Activated T-cell treated with anti-CD3 and anti-CD28 coated beads for 1 hour (primary cell): Measurements from ENCODE around the gene CKM.

Experiments used
- DNase-seq: peaks from one replicate; pipeline ENCODE4 v3.0.0-alpha.2; 2020; ENCODE audit warnings: low read depth

Gene CKM

DNA sequence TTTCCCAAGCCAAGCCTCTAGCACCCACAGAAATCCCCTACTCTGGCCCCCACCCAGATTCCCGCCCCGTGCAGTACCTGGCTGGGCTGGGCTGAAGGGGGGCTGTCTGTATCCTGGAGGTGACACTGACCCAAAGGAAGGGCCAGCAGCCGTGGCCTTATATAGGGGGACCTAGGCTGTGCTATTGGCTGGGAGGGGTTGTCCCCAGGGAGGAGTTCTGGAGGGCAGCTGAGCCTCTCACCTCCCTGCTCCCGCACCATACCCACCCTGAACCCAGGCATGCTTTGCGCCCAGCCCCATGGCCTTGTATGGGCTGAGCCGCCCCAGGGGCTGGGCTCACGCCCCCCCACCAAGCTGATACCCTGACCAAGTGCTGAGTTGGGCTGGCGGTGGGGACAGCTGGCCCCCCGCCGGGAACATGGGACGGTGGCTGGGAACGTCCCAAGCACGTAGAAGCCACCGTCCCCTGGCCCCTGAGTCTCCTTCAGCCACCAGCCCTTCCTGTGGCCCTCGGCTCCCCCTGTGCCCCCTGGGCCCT, at the start of gene CKM:
TSS of gene CKM (minus strand) at position 132 of the 538 bp plus-strand sequence. CDS start 3,162 bp downstream, outside the sequence.
- DNase-seq = no peak

DNA sequence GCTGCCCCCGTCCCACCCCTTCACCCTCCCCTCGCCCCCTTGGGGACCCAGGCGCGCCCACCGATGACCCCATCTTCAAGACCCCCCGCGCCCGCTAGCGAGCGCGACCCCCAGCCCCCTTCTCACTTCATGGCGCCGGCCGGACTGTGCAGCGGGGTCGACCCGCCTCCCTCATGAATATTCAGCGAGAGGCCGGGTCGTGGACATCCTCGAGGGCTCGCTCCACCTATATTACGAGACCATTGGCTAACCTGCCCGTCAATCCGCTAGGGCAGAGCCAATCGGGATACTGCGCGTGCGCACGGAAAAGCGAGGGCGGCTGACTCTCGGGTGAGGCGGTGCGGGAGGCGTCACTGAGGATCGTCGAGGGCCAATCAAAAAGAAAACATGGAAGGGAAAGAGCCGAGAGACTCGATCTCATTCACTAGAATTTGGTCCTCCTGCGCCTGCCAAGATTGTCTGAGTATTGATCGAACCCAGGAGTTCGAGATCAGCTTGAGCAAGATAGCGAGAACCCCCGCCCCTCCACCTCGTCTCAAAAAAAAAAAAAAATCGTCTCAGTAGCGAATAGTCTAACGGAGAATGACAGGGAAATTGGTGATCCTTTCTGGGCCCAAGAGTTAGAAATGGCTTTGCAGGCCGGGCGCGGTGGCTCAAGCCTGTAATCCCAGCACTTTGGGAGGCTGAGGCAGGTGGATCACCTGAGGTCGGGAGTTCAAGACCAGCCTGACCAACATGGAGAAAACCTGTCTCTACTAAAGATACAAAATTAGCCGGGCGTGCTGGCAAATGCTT, 47.9 kb upstream of the CKM start, which contains the start of gene ERCC2:
TSS of gene ERCC2 (minus strand) at position 164 of the 795 bp plus-strand sequence. CDS start at position 131, 33 bp downstream.
- peak; percentile 99 for DNase-seq

DNA sequence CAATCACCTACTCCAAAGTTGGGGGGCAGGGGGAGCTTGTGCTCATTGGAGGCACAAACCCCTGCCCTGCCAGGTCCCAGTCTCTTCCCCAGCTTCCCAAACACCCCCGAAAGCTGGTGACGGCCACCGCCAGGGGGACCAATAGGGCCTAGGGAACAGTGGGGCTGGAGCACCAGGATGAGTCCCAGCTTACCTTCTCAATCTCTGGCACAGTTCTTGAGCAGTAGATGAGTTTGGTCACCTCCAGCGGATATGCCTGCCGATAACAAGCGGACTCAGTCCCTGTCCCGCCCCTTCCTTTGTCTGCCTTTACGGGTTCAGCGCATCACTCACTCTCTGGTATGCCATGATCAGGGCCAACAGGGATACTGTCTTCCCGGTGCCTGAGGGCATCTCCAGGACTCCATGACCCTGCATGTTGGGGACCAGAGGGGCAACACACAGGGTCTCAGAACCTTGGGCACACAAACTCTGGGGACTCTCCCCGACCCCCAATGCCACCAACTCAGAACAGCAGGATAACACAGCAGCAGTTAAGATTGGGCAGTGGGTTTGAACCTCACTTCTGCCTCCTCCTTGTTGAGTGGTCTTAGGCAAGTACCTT, 46.2 kb upstream of the CKM start:
- no peak for DNase-seq

DNA sequence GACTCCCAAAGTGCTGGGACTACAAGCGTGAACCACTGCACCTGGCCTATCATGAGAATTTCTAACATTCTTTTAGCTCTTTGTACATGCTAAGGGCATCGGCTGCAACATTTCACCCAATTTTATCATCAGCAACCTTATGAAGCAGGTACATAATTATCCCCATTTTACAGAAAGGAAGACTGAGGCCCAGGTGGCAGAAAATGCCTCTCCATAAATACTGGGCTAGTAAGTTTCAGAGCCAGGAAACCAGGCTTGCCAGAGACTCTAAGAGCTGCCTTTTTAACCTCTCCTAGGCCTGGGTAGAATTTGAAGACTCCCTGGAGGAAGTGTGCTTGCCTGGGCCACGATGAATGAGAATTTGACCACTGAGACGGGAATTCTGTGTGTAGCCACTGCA, 45.5 kb upstream of the CKM start:
- no peak for DNase-seq

DNA sequence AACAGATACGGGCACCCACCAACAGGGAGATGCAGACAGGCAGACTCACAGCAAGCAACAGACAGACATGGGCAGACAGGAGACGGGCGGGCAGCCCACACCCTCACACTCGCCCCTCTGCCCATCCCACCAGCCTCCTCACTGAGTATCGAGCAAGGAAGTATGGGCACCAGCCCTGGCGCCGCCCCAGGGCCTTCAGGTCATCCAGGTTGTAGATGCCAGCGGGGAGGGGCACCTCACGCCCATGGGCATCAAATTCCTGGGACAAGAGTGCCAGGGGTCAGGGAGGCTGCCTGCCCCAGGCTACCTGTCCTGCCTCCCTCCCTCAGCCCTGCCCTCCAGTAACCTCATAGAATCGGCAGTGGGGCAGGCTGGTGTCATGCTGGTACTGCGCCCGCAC, 42.0 kb upstream of the CKM start:
- no peak for DNase-seq

DNA sequence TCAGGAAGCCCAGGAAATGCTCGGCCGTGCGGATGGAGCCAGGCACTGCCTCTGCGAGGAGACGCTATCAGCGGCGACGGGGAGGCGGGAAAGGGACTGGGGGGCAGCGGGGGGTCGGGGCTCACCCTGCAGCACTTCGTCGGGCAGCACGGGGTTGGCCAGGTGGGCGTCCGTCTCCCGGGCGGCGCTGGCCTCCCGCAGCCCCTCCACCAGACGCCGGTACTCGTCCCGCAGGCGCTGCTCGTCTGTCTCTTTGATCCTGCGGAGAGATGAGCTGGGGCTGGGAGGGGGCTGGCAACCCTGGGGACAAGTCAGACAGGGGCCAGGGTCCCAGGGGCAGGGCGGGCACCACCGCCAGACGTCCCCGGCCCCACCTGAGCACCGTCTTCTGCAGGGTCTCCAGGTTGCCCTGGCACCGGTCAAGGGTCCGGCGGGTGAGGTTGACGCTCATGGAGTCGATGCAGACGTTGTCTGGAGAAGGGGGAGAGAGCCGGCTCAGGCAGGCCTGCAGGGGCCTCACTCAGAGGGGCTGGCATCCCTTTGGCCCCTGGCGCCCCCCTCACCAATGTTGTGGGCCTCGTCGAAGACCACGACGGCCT, 41.3 kb upstream of the CKM start:
- no peak for DNase-seq

DNA sequence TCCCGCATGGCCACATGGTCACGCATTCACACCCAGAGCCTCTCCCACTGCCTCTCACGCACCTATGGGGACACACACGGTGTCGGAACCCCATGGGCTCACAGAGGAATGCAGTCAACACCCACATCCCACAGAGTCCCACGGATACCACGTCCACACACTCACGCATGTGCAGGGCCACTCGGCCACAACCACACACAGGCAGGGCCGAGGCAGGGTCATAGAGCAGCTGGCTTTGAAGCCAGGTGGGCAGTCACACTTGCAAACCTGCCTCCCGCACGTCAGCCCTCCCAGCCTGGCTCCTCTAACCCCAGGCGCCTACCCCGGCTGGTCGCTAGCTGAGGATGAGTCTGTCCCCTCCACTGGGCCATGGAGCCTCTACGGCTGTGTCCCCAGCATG, 39.6 kb upstream of the CKM start:
- no peak for DNase-seq

DNA sequence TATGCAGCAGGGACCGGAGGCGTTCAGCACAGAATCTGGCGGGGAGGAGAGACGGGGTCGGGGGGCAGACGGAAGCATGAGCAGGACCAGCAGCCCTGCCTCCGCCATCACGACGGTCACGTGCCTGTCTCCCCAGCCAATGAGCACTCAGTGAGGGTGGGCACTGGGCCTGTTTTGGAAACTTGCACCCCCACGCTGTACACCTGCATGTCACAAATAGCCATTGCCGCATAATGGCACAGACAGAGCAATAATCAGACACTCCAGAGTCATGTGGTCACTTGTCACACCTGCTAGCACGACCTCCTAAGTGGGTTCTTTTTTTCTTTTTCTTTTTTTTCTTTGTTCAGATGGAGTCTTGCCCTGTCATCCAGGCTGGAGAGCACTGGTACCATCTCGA, 38.9 kb upstream of the CKM start:
- no peak for DNase-seq

DNA sequence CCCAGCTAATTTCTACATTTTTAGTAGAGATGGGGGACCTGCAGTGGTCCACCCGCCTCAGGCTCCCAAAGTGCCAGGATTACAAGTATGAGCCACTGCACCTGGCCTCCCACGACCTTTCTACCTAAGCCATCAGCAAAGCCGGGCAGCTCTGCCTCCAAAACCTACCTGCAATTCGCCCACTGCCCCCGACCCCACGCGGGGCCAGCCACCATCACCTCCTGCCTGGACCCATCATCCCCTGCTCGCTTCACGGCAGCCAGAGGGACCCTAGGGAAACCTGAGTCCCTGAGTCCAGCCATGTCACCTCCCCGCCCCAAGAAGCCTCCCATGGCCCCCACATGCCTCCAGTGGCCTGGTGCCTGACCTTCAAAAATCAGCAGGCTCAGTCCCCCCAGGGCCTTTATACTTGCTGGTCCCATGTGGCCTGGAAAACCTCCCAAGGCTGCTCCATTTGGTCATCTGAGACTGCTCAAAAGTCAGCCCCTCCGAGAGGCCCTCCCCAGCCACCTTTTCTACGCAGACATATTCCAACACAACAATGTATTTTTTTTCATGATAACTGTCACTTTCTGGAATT, 35.6 kb upstream of the CKM start:
- DNase-seq = no peak

DNA sequence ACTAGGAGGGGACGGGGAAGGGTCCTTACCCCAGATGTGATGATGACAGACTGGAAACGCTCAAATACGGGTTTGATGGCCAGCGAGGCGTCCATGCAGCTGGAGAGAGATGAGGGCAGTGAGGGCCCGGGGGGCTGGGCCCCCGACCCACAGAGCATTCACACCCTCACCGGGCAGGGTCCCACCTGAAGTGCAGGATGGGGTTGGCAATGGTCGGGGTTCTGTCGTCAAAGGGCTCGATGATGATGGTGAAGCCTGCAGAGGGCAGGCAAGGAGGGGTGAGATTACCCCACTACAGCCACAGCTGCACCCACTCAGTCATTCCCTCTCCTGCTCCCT, 34.7 kb upstream of the CKM start:
- DNase-seq = no peak

DNA sequence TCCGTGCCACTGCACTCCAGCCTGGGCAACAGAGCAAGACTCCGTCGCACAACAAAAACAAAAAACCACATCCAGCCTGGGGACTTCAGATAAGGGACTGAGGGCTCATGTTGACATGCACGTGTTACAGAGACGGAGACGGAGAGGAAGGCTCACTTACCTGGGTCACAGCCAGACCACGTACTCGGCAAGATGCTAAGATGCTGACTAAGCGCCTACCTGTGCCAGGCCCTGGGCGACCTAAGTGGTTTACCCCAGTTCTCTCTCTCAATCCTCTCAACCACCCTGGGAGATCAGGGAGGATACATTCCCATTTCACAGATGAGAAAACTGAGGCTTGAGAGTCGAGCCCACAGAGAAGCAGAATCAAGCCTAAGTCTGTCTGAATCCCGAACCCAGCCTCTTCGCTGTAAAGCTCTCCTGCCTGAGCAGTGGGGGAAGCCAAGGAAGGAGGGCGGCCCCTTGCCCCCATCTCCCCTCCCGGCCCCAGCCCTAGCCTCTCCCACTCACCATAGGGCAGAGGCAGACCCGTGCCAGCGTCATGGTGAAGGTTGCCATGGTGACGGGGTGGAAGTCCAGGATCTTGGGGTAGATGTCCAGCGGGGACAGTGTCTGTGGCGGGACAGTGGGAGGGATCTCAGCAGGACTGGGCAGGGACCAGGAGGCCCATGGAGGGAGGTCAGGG, 34.2 kb upstream of the CKM start:
- DNase-seq = no peak

DNA sequence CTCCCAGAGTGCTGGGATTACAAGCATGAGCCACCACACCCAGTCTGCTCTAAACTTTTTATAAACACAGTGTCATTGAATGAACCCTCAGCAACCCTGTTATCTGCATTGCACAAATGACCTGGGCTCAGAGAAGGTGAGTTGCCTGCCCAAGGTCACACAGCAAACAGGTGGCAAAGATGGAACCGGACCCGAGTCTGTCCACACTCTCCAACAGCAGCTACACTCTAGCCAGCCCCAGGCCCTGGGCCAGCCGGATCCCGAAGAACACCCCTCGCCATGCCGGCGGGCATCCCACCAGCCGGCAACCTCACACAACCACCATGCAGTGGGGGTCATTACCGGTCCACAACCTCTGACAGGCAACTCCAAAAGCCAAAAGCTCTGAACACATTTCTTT, 33.2 kb upstream of the CKM start:
- no peak for DNase-seq

DNA sequence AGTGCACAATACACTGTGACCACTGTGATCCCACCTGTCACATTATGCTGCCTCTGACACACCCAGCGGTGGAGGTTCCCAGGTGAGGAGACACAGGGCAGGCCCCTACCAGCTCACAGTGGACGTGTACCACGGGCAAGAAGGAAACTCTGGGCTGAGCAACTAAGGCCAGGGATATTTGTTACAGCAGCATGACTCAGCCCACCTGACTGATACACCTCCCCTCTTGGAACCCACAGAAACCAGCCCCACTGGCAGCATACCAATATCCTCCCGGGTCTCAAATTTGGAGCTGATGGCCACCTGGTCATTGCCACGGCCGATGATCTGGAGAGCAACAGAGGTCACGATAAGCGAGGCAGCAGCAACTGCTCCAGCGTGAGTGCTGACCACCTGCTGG, 32.7 kb upstream of the CKM start:
- DNase-seq = no peak

DNA sequence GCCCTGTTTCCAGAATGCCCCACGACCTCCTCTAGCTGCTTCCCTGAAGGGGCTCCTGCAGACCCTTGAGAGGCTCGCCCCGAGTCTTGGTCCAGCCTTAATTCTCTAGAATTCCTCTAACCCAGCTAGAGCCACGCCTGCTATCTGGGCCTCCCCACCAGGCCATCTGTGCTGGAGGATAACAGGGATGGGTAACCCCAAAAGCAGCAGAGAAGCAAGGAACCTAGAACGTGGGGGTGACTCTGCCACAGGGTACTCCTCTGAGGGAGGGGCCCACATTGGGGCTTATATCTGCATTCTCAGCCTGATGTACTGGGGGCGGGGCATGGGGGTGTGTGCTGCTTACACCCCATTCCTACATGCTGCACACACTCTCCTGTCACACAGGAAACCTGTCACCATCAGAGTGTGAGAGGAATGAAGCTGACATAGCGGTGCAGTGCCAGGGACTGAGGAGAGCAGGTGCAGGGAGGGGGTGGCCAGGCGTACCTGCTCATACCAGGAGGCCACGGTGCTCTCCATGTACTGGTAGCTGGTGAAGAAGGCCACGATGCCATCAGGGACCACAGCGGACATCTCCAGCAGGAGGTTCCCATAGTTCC, 31.7 kb upstream of the CKM start:
- no peak for DNase-seq

DNA sequence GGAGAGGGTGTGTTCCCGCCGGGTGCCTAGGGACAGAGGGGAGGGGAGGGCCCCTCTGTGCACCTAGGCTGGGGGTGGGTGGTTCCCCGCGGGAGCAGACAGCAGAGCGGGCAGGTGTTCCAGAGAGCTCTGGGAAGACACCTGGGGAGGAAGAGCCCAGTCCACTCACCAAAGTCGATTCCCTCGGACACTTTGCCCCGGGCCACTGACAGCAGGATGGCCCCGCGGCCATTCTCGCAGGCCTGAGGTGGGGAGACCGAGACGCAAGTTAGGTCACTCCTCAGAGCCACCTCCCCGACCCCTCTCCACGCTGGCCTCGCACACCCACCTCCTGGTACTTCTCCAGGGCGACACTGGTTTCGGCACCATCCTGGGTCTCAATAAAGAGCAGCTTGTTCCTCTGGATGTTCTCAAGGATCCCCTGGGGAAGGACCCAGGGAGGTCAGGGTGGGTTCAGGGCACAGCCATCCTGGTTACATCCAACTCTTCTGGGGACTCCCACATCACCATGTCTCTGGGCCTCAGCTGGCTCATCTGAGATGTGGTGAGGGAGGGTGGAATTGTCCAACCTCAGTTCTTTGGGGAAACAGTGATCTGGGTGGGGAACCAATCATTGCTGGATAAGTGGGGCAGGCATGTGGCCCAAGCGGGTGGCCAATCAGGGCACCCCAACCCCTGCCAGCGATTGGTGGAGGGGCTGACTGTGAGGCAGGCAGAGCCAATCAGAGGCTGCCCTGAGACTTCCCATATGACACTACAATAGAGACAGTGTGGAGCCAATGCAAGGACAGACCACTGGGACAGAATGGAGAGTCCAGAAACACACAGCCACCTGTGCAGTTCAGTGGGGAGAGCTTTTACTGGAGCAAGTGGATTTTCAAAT, 30.5 kb upstream of the CKM start:
- DNase-seq = no peak

DNA sequence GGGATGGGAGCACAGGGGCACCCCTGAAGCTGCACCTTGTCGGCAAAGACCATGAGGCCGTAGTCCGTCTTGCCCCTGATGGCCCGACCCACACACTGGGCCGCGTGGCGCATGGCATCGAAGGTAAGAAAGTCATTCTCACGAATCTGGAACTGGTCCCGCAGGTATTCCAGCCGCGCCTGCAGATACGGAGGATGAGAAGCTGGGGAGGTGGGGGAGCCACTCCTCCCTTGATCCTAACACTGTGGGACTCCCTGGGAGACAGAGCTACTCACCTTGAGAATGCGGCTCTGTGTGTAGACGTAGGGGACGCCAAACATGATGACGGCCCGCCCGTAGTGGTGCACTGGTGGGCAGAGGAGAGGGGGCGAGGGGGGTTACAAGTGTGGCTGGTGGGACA, 29.8 kb upstream of the CKM start:
- DNase-seq = no peak

DNA sequence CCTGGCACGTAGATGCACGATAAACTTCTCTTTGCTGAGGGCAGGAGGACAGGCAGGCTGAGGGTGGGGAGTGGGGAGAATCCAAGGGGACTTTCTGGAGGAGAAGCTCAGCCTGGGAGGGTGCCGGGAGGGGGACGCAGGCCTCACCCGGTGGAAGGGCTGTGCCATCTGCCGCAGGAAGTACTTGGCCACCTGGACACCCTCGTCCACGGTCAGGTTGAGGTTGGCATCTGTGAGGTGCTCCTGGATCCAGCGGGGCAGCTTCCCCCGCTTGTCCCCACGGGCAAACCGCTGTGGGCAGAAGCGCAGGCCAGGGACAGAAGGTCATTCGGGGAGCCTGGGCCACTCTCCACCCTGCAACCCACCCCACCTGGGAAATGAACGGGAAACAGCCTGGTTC, 29.4 kb upstream of the CKM start:
- DNase-seq = no peak

DNA sequence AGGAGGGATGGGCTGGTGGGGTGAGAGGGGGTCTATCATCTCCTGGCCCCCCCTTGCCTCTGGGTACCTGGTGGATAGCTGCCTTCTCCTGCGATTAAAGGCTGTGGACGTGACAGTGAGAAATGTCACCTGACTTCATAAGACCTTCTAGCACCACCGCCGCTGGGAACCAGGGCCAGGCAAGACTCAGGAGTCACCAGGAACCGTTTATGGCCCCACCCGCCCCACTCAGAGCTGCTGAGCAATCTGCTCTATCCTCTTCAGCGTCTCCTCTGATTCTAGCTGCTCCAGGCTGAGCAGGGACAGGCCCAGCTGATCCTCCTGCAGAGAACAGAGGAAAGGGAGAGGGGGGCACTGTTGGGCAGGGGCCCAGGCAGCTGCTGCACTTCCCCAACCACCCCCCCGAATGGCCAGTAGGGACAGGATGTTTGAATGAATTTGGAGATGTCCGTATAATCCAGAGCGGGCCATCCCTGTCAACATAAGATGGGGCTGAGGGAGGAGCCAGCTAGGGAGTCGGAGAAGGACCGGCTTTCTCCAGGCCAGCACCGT, 28.8 kb upstream of the CKM start:
- no peak for DNase-seq

DNA sequence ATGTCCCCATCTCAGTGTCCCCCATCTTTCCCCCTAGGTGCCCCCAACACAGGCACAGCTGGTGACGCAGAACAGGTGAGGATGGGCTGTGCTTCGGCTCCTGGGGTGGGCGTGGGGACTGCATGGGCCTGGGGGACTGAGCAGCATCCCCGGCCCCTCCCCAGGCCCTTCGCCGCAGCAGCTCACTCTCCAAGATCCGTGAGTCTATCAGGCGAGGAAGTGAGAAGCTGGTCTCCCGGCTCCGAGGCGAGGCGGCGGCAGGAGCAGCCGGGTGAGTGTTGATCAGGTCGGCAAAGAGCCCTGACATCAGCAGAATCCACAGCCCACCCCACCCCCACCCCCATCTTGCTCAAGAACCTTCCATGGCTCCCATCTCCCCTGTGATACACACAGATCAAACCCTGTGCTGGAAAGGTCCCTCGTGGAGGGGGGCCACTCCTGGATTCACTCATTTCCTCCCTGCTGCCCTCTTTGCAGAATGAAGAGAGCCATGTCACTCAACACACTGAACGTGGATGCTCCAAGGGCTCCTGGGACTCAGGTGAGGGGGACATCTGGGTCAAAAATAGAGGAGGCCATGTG, 27.9 kb upstream of the CKM start:
- no peak for DNase-seq

DNA sequence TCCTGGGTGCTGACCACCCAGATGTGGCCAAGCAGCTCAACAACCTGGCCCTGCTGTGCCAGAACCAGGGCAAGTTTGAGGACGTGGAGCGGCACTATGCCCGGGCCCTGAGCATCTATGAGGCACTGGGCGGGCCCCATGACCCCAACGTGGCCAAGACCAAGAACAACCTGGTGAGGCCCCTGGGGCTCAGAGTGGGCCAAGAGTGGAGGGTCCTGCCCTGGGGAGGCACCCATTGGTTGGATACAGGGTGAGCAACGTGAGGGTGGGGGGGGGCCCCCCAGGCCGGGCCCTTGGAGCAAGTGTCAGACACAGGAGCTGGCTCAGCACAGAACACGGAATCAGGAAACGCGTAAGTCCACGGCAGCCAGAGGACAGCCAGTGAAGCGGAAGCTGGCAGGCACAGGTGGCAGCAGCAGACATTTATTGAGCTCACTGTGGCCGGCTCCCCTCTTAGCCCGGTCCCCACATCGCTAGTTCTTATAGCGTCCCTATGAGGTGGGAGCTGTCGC, 26.8 kb upstream of the CKM start:
- no peak for DNase-seq
